HG03175 (cell line): ENCODE data around the gene ZNF592.

Experiments
- ATAC-seq: cut with Tn5 transposase; IDR thresholded peaks from one replicate; pipeline ENCODE4 v1.9.1; 2021; ENCODE audit warnings: mild to moderate bottlenecking, moderate library complexity; ENCODE audit not compliant: unreplicated experiment

The ZNF592 gene

GRCh38 chr15:84773716-84774115 is 25.3 kb downstream of the ZNF592 start:
- ATAC-seq, result no peak

GRCh38 chr15:84775867-84776449 is 27.6 kb downstream of the ZNF592 start:
- no peak for ATAC-seq

- ATAC-seq, result no peak
These were observed 29.8 kb downstream of the ZNF592 start for GRCh38 chr15:84778194-84778593.

- no peak for ATAC-seq
These were observed 32.1 kb downstream of the ZNF592 start for GRCh38 chr15:84780492-84780891.

GRCh38 chr15:84781495-84781894 is 33.1 kb downstream of the ZNF592 start:
- ATAC-seq, result no peak

GRCh38 chr15:84782346-84782745 is 34.0 kb downstream of the ZNF592 start:
- ATAC-seq, result no peak

GRCh38 chr15:84783493-84784251 is 35.3 kb downstream of the ZNF592 start:
- ATAC-seq, result no peak

- no peak for ATAC-seq
These were observed 35.9 kb downstream of the ZNF592 start for GRCh38 chr15:84784262-84784661.

GRCh38 chr15:84785053-84785452 is 36.7 kb downstream of the ZNF592 start:
- ATAC-seq, result no peak

GRCh38 chr15:84788500-84788899 is 40.1 kb downstream of the ZNF592 start:
- ATAC-seq, result no peak

- ATAC-seq, result no peak
These were observed 41.4 kb downstream of the ZNF592 start for GRCh38 chr15:84789762-84790161.

GRCh38 chr15:84790676-84791075 is 42.3 kb downstream of the ZNF592 start:
- ATAC-seq, result no peak

GRCh38 chr15:84791763-84792162 is 43.4 kb downstream of the ZNF592 start:
- ATAC-seq, result no peak

GRCh38 chr15:84793431-84794161 is 45.2 kb downstream of the ZNF592 start:
- ATAC-seq, result no peak

- ATAC-seq, result no peak
These were observed 45.8 kb downstream of the ZNF592 start for GRCh38 chr15:84794162-84794547.

GRCh38 chr15:84795186-84795585 is 46.8 kb downstream of the ZNF592 start:
- no peak for ATAC-seq

- ATAC-seq, result no peak
These were observed 48.8 kb downstream of the ZNF592 start for GRCh38 chr15:84797212-84797611.

- ATAC-seq, result no peak
These were observed 49.4 kb downstream of the ZNF592 start for GRCh38 chr15:84797801-84798200.

GRCh38 chr15:84798436-84798946 is 50.1 kb downstream of the ZNF592 start:
- ATAC-seq, result no peak

GRCh38 chr15:84799511-84800187 is 51.3 kb downstream of the ZNF592 start:
- no peak for ATAC-seq

GRCh38 chr15:84800365-84800806 is 52.0 kb downstream of the ZNF592 start:
- ATAC-seq, result no peak
